ENCODE results near the gene FLRT2. TPM values are rescaled to one million over a fixed set of nuclear protein-coding genes. Genes with fewer than 3 reads are reported as not detected.

The FLRT2 gene
- total and polyA plus RNA-seq, 2 experiments from 2014 or later: 5.2 to 5.8 TPM

GRCh38 chr14:85619851-85620250 lies 89.9 kb downstream of the FLRT2 start:
- no peaks in the 10 kb centered on the region for H3K9me3 ChIP-seq (ENCODE audit: low read depth)
- TF ChIP-seq, protein P1, sequence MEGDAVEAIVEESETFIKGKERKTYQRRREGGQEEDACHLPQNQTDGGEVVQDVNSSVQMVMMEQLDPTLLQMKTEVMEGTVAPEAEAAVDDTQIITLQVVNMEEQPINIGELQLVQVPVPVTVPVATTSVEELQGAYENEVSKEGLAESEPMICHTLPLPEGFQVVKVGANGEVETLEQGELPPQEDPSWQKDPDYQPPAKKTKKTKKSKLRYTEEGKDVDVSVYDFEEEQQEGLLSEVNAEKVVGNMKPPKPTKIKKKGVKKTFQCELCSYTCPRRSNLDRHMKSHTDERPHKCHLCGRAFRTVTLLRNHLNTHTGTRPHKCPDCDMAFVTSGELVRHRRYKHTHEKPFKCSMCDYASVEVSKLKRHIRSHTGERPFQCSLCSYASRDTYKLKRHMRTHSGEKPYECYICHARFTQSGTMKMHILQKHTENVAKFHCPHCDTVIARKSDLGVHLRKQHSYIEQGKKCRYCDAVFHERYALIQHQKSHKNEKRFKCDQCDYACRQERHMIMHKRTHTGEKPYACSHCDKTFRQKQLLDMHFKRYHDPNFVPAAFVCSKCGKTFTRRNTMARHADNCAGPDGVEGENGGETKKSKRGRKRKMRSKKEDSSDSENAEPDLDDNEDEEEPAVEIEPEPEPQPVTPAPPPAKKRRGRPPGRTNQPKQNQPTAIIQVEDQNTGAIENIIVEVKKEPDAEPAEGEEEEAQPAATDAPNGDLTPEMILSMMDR (IDR thresholded peaks at IDR 0.05; ENCODE audit: low read depth, low read length): no peak
- peak in 1 of 2 donors; percentile 19 for DNase-seq (ENCODE audit: low read depth in 1 of 2, low spot score in 1 of 2)
- H3K4me1 ChIP-seq (ENCODE audit: low read depth): peaks cover 13% of the 10 kb centered on the region
- no peak overlapping the region for H3K27ac ChIP-seq
- no peaks in the 10 kb centered on the region for H3K36me3 ChIP-seq
- no peak overlapping the region for H3K4me3 ChIP-seq
- no peaks in the 10 kb centered on the region for H3K27me3 ChIP-seq

DNA sequence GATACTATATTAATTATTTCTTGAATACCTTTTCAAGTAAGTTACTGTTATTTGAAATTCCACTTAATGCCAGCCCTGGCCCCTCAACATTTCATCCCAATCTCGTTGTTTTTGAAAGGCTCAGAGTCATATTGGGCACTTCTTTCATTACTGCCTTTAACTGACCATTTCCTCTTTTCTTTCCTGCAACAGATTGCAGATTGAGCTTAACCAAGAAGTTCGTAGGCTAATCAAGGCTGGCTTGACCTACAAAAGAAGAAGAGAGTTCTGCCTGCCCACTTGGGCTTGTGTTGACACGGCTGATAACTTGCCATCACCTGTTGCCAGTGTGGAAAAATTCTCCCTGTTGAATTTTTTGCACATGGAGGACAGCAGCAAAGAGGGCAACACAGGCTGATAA lies 91.0 kb downstream of the FLRT2 start:
- Histone ChIP-seq H3K27me3 (no peaks in the 10 kb centered on the region), H3K27ac (no peak overlapping the region), H3K4me3 (no peak overlapping the region), H3K9me3 (ENCODE audit: low read depth) (no peaks in the 10 kb centered on the region), H3K4me1 (ENCODE audit: low read depth) (peaks cover 11% of the 10 kb centered on the region), H3K36me3 (no peaks in the 10 kb centered on the region)
- TF ChIP-seq, protein P1 (IDR thresholded peaks at IDR 0.05; ENCODE audit: low read depth, low read length): no peak
- DNase-seq (ENCODE audit: low read depth in 1 of 2, low spot score in 1 of 2): no peak

DNA sequence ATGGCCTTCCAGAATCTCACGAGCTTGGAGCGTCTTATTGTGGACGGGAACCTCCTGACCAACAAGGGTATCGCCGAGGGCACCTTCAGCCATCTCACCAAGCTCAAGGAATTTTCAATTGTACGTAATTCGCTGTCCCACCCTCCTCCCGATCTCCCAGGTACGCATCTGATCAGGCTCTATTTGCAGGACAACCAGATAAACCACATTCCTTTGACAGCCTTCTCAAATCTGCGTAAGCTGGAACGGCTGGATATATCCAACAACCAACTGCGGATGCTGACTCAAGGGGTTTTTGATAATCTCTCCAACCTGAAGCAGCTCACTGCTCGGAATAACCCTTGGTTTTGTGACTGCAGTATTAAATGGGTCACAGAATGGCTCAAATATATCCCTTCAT lies 92.2 kb downstream of the FLRT2 start:
- Histone ChIP-seq H3K9me3 (ENCODE audit: low read depth) (no peaks in the 10 kb centered on the region), H3K27me3 (no peaks in the 10 kb centered on the region), H3K36me3 (no peaks in the 10 kb centered on the region), H3K27ac (no peak overlapping the region), H3K4me1 (ENCODE audit: low read depth) (peaks cover 10% of the 10 kb centered on the region), H3K4me3 (no peak overlapping the region)
- TF ChIP-seq, protein P1 (IDR thresholded peaks at IDR 0.05; ENCODE audit: low read depth, low read length): no peak
- no peak for DNase-seq (ENCODE audit: low read depth in 1 of 2, low spot score in 1 of 2)

- no peak overlapping the region for H3K4me3 ChIP-seq
- H3K36me3 ChIP-seq: no peaks in the 10 kb centered on the region
- no peaks in the 10 kb centered on the region for H3K27me3 ChIP-seq
- H3K27ac ChIP-seq: no peak overlapping the region
- H3K9me3 ChIP-seq (ENCODE audit: low read depth): no peaks in the 10 kb centered on the region
- peaks cover 10% of the 10 kb centered on the region for H3K4me1 ChIP-seq (ENCODE audit: low read depth)
- no peak for DNase-seq (ENCODE audit: low read depth in 1 of 2, low spot score in 1 of 2)
- TF ChIP-seq, protein P1 (IDR thresholded peaks at IDR 0.05; ENCODE audit: low read depth, low read length): no peak
Observed at GRCh38 chr14:85622986-85623685, 93.2 kb downstream of the FLRT2 start.

GRCh38 chr14:85625925-85626585 lies 96.1 kb downstream of the FLRT2 start:
- no peak overlapping the region for H3K27ac ChIP-seq
- H3K9me3 ChIP-seq (ENCODE audit: low read depth): no peaks in the 10 kb centered on the region
- H3K36me3 ChIP-seq: no peaks in the 10 kb centered on the region
- H3K27me3 ChIP-seq: no peaks in the 10 kb centered on the region
- TF ChIP-seq, protein P1 (IDR thresholded peaks at IDR 0.05; ENCODE audit: low read depth, low read length): no peak
- H3K4me3 ChIP-seq: no peak overlapping the region
- no peak for DNase-seq (ENCODE audit: low read depth in 1 of 2, low spot score in 1 of 2)
- H3K4me1 ChIP-seq (ENCODE audit: low read depth): no peaks in the 10 kb centered on the region

Data from cardiac muscle cell (in vitro differentiated cells and primary cell).